PC-9 (cell line): ENCODE results near the gene TRIM56.

Source experiments
- EZH2 ChIP-seq: fragments of 200-600 bp; sonication (generic); IDR thresholded peaks from 2 replicates; pipeline ENCODE4 v1.8.0; 2017; ENCODE audit warnings: antibody characterized with exemption, low read depth
- TF ChIP-seq, protein P1 (sequence below): fragments of 200-600 bp; sonication (generic); conservative IDR thresholded peaks from 2 replicates; pipeline ENCODE4 v1.6.1; 2017; ENCODE audit warnings: mixed run types, antibody characterized with exemption, mild to moderate bottlenecking, moderate library complexity

DNA sequence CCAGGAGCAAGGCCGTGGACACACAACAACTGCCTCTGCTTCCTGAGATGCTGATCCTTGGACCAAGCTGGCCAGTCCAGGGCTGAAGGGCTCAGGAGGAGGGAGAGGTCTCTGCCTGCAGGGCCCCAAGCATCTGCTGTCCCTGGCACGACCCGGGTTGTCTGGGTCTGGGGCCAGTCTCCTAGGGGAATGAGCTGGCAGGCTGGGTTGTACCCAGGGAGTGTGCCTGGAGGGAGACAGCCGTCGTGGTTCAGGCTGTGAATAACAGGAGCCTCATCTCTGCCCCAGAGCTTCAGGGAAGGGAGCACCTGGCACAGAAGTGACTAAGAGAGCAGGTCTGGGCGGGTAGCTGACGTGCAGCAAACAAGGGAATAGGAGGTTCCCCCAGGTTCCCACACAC, 23.7 kb downstream of the TRIM56 start:
- TF ChIP-seq, protein P1, sequence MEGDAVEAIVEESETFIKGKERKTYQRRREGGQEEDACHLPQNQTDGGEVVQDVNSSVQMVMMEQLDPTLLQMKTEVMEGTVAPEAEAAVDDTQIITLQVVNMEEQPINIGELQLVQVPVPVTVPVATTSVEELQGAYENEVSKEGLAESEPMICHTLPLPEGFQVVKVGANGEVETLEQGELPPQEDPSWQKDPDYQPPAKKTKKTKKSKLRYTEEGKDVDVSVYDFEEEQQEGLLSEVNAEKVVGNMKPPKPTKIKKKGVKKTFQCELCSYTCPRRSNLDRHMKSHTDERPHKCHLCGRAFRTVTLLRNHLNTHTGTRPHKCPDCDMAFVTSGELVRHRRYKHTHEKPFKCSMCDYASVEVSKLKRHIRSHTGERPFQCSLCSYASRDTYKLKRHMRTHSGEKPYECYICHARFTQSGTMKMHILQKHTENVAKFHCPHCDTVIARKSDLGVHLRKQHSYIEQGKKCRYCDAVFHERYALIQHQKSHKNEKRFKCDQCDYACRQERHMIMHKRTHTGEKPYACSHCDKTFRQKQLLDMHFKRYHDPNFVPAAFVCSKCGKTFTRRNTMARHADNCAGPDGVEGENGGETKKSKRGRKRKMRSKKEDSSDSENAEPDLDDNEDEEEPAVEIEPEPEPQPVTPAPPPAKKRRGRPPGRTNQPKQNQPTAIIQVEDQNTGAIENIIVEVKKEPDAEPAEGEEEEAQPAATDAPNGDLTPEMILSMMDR, result no peak
- TF ChIP-seq EZH2, result no peak
